Fibroblast of mammary gland (primary cell): ENCODE measurements around the gene KIF6.

Experiments used
- DNase-seq: peaks from one replicate; pipeline ENCODE4 v3.0.0-alpha.2; 2010; ENCODE audit warnings: low read depth
- H3K4me3 ChIP-seq: 2 replicates; pipeline ENCODE4 v1.5.1; 2011; ENCODE audit warnings: low read depth, mild to moderate bottlenecking, low read length, moderate library complexity; ENCODE audit not compliant: control insufficient read depth
- CTCF ChIP-seq: conservative IDR thresholded peaks from 2 replicates; pipeline ENCODE4 v1.5.1; 2011; ENCODE audit warnings: low read depth, low read length, inconsistent platforms; ENCODE audit not compliant: control insufficient read depth, insufficient read depth

The KIF6 gene

GRCh38 chr6:39653612-39654011 is 71.6 kb downstream of the KIF6 start:
- no peak overlapping the region for H3K4me3 ChIP-seq
- DNase-seq, result no peak
- no peak for TF ChIP-seq CTCF

GRCh38 chr6:39649996-39650395 is 75.2 kb downstream of the KIF6 start:
- no peak overlapping the region for H3K4me3 ChIP-seq
- no peak for DNase-seq
- TF ChIP-seq CTCF, result no peak

GRCh38 chr6:39646751-39647420 is 78.3 kb downstream of the KIF6 start:
- TF ChIP-seq CTCF, result no peak
- no peak overlapping the region for H3K4me3 ChIP-seq
- no peak for DNase-seq

- TF ChIP-seq CTCF, result no peak
- no peak for DNase-seq
- no peak overlapping the region for H3K4me3 ChIP-seq
These were observed 82.9 kb downstream of the KIF6 start for GRCh38 chr6:39642270-39642669.

- H3K4me3 ChIP-seq, result no peak overlapping the region
- no peak for TF ChIP-seq CTCF
- no peak for DNase-seq
These were observed 86.9 kb downstream of the KIF6 start for GRCh38 chr6:39638126-39638822.

- no peak overlapping the region for H3K4me3 ChIP-seq
- no peak for DNase-seq
- TF ChIP-seq CTCF, result no peak
These were observed 90.4 kb downstream of the KIF6 start for GRCh38 chr6:39634646-39635341.
